Measurements from ENCODE around the gene LRRN1.

- no peak for TF ChIP-seq CTCF (IDR thresholded peaks at IDR 0.05)
- TF ChIP-seq POLR2A (IDR thresholded peaks at IDR 0.05): no peak
These were observed 27.3 kb downstream of the LRRN1 start for GRCh38 chr3:3826521-3826920.
